A549 (cell line): ENCODE results near the gene ADAM8. TPM values are rescaled to one million over a fixed set of nuclear protein-coding genes. Genes with fewer than 3 reads are reported as not detected.

Source experiments
- ATAC-seq, 2 experiments: fragments of 200-7000 bp in 1 of 2; fragments of >200 bp in 1 of 2; cut with Nextera tagmentation in 1 of 2; cut with Tn5 transposase in 1 of 2; 3 replicates each; pipeline versions ENCODE4 v1.8.0 to v1.9.1; 2018 to 2020; ENCODE audit warnings: mild to moderate bottlenecking in 1 of 2, moderate library complexity in 1 of 2
- CTCF ChIA-PET: fragments of 300-600 bp; sonication (Branson Sonifier 250); formaldehyde crosslinking; extraction: SDS; loops from one replicate; lab custom pipeline; 2021; ENCODE audit warnings: antibody characterized with exemption, inconsistent platforms; lab: Yijun Ruan, JAX
- POLR2A ChIA-PET: fragments of 350-600 bp; formaldehyde crosslinking; extraction: SDS; loops from one replicate; lab custom pipeline; 2021; ENCODE audit warnings: antibody characterized with exemption, inconsistent platforms; lab: Yijun Ruan, JAX
- DNase-seq, 2 experiments: peaks; one replicate each; pipeline versions ENCODE4 v3.0.0 to v3.0.0-alpha.2; 2011 to 2016; ENCODE audit warnings: low read depth in 1 of 2, low spot score in 1 of 2
- FAIRE-seq: peaks from 2 replicates; lab custom pipeline; 2011; peaks lifted over from hg19 to GRCh38; lab: Jason Lieb, UNC
- H3K27ac ChIP-seq, 2 experiments: fragments of >200 bp; sonication (Bioruptor Twin); formaldehyde crosslinking; 3 replicates each; pipeline ENCODE4 v1.5.1; 2016 to 2017
- H3K4me1 ChIP-seq: fragments of >200 bp; sonication (Bioruptor Twin); formaldehyde crosslinking; 3 replicates; pipeline ENCODE4 v1.6.1; 2016
- H3K4me2 ChIP-seq: fragments of >200 bp; sonication (Bioruptor Twin); formaldehyde crosslinking; 3 replicates; pipeline ENCODE4 v1.6.1; 2016
- H3K4me3 ChIP-seq: fragments of >200 bp; sonication (Bioruptor Twin); formaldehyde crosslinking; 3 replicates; pipeline ENCODE4 v1.5.1; 2016
- H3K9me3 ChIP-seq: fragments of >200 bp; sonication (Bioruptor Twin); formaldehyde crosslinking; 3 replicates; pipeline ENCODE4 v1.6.1; 2016
- BHLHE40 ChIP-seq: IDR thresholded peaks from 2 replicates; pipeline ENCODE4 v1.6.1; 2012; ENCODE audit warnings: low read depth, low read length, inconsistent platforms
- CEBPB ChIP-seq, 2 experiments: fragments of >200 bp in 1 of 2; sonication (Bioruptor Twin) in 1 of 2; formaldehyde crosslinking in 1 of 2; IDR thresholded peaks; 2 replicates each; pipeline ENCODE4 v1.6.1; 2012 to 2016
- CHD4 ChIP-seq: fragments of 200-600 bp; sonication (generic); IDR thresholded peaks from 2 replicates; pipeline ENCODE4 v1.6.1; 2016; ENCODE audit warnings: antibody characterized with exemption, mild to moderate bottlenecking, borderline replicate concordance
- EHMT2 ChIP-seq: fragments of 200-600 bp; sonication (generic); IDR thresholded peaks from 2 replicates; pipeline ENCODE4 v1.6.1; 2016; ENCODE audit warnings: antibody characterized with exemption, low read depth, mild to moderate bottlenecking, moderate library complexity
- HOXA7 ChIP-seq: fragments of 250-450 bp; sonication (Bioruptor Pico); IDR thresholded peaks from 2 replicates; pipeline ENCODE4 v1.5.0; 2020; ENCODE audit warnings: mild to moderate bottlenecking, moderate library complexity
- HOXB13 ChIP-seq: fragments of 250-450 bp; sonication (Bioruptor Pico); IDR thresholded peaks from 2 replicates; pipeline ENCODE4 v1.5.0; 2020; ENCODE audit warnings: low read depth, mild to moderate bottlenecking, moderate library complexity
- KDM1A ChIP-seq: fragments of 200-600 bp; sonication (generic); IDR thresholded peaks from 2 replicates; pipeline ENCODE4 v1.6.1; 2016; ENCODE audit warnings: low read depth, mild to moderate bottlenecking
- TFCP2L1 ChIP-seq: fragments of 250-450 bp; sonication (Bioruptor Pico); IDR thresholded peaks from 2 replicates; pipeline ENCODE4 v1.5.0; 2021; ENCODE audit warnings: mild to moderate bottlenecking
- TP53 ChIP-seq: fragments of 250-450 bp; sonication (Bioruptor Pico); IDR thresholded peaks from 2 replicates; pipeline ENCODE4 v1.5.0; 2021; ENCODE audit warnings: mild to moderate bottlenecking, moderate library complexity
- ZC3H11A ChIP-seq: fragments of 450-650 bp; IDR thresholded peaks from 2 replicates; pipeline ENCODE4 v1.6.1; 2014; ENCODE audit warnings: antibody characterized with exemption, mild to moderate bottlenecking
- ZFP36 ChIP-seq: fragments of 450-650 bp; IDR thresholded peaks from 2 replicates; pipeline ENCODE4 v1.6.1; 2014; ENCODE audit warnings: borderline replicate concordance; ENCODE audit not compliant: partially characterized antibody
- WGBS: methylation state at CpG from one replicate; pipeline ENCODE4 v1.1.6; 2017; ENCODE audit errors: missing lambda C conversion rate; 5-methylcytosine and 5-hydroxymethylcytosine counted together
- polyA plus RNA-seq, 4 experiments: library from polyadenylated mRNA; depleted of rRNA in 3 of 4; stranded (reverse); fragments of >200 nt; fragmentation: RNase III in 1 of 4; extraction: RNeasy Plus Mini Kit Qiagen cat#74134 plus additional on column Dnase treatment in 1 of 4; gene quantifications; 2 replicates in 3 of 4; 3 replicates in 1 of 4; pipeline ENCODE4 v1.2.3, GENCODE V29; 2011 to 2017
- TF ChIP-seq, protein P1 (sequence below): fragments of >200 bp; sonication (Bioruptor Twin); formaldehyde crosslinking; IDR thresholded peaks from 3 replicates; pipeline ENCODE4 v1.5.1; 2016
- TF ChIP-seq, protein P2 (sequence below): fragments of 450-650 bp; IDR thresholded peaks from 2 replicates; pipeline ENCODE4 v1.6.1; 2014; ENCODE audit warnings: antibody characterized with exemption
- TF ChIP-seq, protein P3 (sequence below): fragments of 250-450 bp; sonication (Bioruptor Pico); IDR thresholded peaks from 2 replicates; pipeline ENCODE4 v1.5.0; 2021; ENCODE audit warnings: mild to moderate bottlenecking, moderate library complexity, borderline replicate concordance
- TF ChIP-seq, protein P4 (sequence below): fragments of >200 bp; sonication (Bioruptor Twin); formaldehyde crosslinking; IDR thresholded peaks from 2 replicates; pipeline ENCODE4 v1.6.1; 2016

ADAM8 gene
- polyA plus RNA-seq, 2 of the 4 experiments (the other 2 are of a cell fraction), result 1.4 to 4.1 TPM

DNA sequence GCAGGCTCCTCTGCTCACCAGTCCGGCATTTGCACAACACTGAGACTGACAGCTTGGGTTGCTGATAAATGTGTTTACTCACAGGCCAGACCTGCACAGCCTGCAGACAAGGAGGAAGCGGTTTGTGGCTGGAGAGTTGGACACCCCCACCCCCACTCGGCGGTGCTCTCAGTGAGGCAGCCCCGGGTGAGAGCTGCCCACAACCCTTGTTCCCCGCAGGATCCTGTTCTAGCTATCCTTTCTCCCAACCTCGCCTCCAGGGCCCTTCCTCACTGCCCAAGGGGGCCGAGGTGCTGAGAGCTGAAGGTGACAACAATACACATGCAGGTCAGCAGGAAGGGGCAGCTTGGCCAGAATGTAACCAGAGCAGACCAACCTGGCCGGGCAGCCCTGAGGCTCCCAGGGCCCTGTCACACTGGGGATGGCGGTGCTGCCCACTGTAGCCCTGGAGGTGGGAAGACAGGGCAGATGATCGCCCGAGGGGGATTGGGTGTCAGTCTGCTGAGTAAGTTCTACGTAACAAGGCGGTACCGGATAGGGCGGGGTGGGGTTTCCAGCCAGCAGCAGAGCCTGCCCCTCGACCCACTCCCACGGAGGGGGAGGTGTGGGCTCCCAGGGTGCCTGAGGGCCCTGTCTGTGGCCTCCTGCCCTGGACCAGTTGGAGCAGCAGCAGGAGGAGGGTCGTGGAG is 2.1 kb upstream of the ADAM8 start:
- Histone ChIP-seq H3K4me3 (no peak overlapping the region), H3K27ac (no peak overlapping the region; a peak in 1 of 6 replicates)
- DNase-seq, result no peak
- TF ChIP-seq BHLHE40 (no peak), CEBPB (IDR thresholded peaks at IDR 0.05) (no peak), HOXA7 (CRISPR knock-in tag) (no peak), HOXB13 (CRISPR knock-in tag) (no peak), TFCP2L1 (CRISPR knock-in tag) (no peak), EHMT2 (no peak), KDM1A (no peak), TP53 (CRISPR knock-in tag) (no peak), CHD4 (no peak), ZFP36 (no peak), ZC3H11A (no peak)
- TF ChIP-seq, protein P1, sequence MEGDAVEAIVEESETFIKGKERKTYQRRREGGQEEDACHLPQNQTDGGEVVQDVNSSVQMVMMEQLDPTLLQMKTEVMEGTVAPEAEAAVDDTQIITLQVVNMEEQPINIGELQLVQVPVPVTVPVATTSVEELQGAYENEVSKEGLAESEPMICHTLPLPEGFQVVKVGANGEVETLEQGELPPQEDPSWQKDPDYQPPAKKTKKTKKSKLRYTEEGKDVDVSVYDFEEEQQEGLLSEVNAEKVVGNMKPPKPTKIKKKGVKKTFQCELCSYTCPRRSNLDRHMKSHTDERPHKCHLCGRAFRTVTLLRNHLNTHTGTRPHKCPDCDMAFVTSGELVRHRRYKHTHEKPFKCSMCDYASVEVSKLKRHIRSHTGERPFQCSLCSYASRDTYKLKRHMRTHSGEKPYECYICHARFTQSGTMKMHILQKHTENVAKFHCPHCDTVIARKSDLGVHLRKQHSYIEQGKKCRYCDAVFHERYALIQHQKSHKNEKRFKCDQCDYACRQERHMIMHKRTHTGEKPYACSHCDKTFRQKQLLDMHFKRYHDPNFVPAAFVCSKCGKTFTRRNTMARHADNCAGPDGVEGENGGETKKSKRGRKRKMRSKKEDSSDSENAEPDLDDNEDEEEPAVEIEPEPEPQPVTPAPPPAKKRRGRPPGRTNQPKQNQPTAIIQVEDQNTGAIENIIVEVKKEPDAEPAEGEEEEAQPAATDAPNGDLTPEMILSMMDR, result no peak
- TF ChIP-seq, protein P2, sequence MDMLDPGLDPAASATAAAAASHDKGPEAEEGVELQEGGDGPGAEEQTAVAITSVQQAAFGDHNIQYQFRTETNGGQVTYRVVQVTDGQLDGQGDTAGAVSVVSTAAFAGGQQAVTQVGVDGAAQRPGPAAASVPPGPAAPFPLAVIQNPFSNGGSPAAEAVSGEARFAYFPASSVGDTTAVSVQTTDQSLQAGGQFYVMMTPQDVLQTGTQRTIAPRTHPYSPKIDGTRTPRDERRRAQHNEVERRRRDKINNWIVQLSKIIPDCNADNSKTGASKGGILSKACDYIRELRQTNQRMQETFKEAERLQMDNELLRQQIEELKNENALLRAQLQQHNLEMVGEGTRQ, result no peak
- TF ChIP-seq, protein P3, sequence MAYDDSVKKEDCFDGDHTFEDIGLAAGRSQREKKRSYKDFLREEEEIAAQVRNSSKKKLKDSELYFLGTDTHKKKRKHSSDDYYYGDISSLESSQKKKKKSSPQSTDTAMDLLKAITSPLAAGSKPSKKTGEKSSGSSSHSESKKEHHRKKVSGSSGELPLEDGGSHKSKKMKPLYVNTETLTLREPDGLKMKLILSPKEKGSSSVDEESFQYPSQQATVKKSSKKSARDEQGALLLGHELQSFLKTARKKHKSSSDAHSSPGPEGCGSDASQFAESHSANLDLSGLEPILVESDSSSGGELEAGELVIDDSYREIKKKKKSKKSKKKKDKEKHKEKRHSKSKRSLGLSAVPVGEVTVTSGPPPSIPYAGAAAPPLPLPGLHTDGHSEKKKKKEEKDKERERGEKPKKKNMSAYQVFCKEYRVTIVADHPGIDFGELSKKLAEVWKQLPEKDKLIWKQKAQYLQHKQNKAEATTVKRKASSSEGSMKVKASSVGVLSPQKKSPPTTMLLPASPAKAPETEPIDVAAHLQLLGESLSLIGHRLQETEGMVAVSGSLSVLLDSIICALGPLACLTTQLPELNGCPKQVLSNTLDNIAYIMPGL (CRISPR knock-in tag), result no peak
- TF ChIP-seq, all 56 proteins: peak for 0
- ChIA-PET POLR2A (no interaction called here), CTCF (interaction anchor here (0.9 to 4.3 kb wide), 5 partner anchors 15 to 135 kb away, joined by 3 to 21 read pairs (median 4); no protein-coding TSS in a partner anchor)
- Histone ChIP-seq H3K4me1 (peaks cover 4% of the 10 kb centered on the region; the same call in 1 of the 3 replicates), H3K4me2 (no peak overlapping the region), H3K9me3 (no peaks in the 10 kb centered on the region)
- ATAC-seq (peak; percentile 1 to 50; a peak in 3 of 6 replicates), FAIRE-seq (no peak)
- 58% methylated on average over 18 of the region's 19 CpGs for WGBS

DNA sequence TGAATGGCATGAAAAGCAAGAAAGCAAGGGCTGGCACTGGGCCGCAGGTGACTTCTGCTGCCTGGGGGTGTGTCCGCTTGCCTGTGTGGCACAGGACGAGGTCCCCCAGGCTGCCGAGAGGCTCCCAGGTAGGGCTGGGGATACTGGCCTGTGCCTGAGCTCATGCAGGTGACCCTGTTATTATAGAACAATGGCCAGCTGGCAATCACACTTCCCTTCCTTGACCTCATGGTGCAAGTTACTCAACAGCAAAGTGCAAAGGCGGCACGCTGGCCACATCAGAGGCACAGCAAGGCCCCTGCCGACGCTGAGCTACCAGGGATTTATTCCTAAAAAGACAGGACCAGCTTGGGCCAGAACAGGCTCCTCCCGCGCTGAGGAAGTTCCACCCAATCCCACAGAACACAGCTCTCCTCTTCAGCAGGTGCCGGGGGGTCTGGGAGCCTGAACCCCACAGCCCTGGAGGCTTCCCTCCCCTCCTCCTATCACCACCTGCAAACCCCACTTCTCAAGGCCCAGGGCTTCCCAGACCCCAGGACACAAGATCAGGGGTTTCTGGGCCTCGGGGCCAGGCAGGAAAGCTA is 1.4 kb upstream of the ADAM8 start:
- POLR2A ChIA-PET, result no interaction called here
- no peak overlapping the region for H3K27ac ChIP-seq

More for the DNA sequence above, 1.4 kb upstream of the ADAM8 start:
- TF ChIP-seq, protein P4, sequence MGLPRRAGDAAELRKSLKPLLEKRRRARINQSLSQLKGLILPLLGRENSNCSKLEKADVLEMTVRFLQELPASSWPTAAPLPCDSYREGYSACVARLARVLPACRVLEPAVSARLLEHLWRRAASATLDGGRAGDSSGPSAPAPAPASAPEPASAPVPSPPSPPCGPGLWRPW, result no peak
- ATAC-seq, result no peak
- DNase-seq, result no peak
- no peak overlapping the region for H3K4me3 ChIP-seq
- WGBS, result 88% methylated on average over 10 of the region's 12 CpGs
- no peak overlapping the region for H3K4me2 ChIP-seq
- H3K4me1 ChIP-seq, result peaks cover 4% of the 10 kb centered on the region; the same call in 1 of the 3 replicates
- no peaks in the 10 kb centered on the region for H3K9me3 ChIP-seq
- no peak for FAIRE-seq
- CTCF ChIA-PET, result interaction anchor here (0.9 to 4.3 kb wide), 5 partner anchors 14 to 135 kb away, joined by 3 to 21 read pairs (median 4); no protein-coding TSS in a partner anchor
